H1 (cell line): ENCODE results near the gene RAP1GAP.

Experiments used
- KDM1A ChIP-seq: fragments of 200-600, 300-600 bp; sonication (generic); IDR thresholded peaks from 2 replicates; pipeline ENCODE4 v1.7.1; 2016; ENCODE audit warnings: mild to moderate bottlenecking, low read length, borderline replicate concordance
- POLR2AphosphoS5 ChIP-seq: IDR thresholded peaks from 2 replicates; pipeline ENCODE4 v1.6.1; 2011; ENCODE audit warnings: low read depth, low read length

DNA sequence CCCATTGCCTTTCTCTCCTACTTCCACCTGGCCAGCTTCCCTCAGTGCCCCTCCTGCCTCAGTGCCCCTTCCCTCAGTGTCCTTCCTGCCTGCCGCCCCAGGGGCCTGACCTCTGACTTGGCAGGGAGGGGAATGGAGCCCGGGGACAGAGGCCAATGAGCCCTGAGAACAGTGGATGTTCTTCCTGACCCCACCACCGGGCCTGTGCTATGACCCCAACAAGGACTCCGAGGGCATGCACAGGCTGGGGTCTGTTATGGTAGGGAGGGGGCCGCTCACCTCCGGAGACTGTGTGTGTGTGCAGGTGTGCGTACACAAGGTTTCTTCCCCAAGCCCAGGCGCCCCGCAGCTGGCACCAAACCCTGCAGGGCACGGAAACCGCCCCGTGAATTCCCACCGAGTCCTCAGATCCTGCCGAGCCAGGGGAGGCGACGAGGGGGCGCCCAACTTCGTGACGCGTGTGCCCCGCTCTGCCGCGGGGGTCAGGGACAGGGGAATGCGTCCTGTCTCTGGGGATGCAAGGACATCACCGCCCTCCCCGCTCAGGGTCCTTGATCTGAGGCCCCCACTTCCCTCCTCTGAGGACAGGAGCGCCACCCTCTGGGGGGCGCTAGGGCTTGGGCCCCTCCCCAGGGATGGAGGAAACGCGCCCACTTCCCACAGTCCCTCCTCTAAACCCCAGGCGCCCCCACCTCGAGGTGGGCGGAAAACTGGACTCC is 766 bp downstream of the RAP1GAP start:
- TF ChIP-seq KDM1A (no peak), POLR2AphosphoS5 (no peak)
